Ishikawa (cell line): ENCODE results near the gene EGR1.

Source experiments
- EGR1 ChIP-seq: IDR thresholded peaks from 2 replicates; pipeline ENCODE4 v1.6.1; 2012
- TAF1 ChIP-seq: IDR thresholded peaks from 2 replicates; pipeline ENCODE4 v1.6.1; 2012; ENCODE audit warnings: low read depth, mild to moderate bottlenecking
- TEAD4 ChIP-seq: IDR thresholded peaks from 2 replicates; pipeline ENCODE4 v1.6.1; 2012
- YY1 ChIP-seq: IDR thresholded peaks from 2 replicates; pipeline ENCODE4 v1.6.1; 2012; ENCODE audit warnings: low read depth
- TF ChIP-seq, protein P1 (sequence below): IDR thresholded peaks from 2 replicates; pipeline ENCODE4 v1.6.1; 2012; ENCODE audit warnings: low read depth, mild to moderate bottlenecking

DNA sequence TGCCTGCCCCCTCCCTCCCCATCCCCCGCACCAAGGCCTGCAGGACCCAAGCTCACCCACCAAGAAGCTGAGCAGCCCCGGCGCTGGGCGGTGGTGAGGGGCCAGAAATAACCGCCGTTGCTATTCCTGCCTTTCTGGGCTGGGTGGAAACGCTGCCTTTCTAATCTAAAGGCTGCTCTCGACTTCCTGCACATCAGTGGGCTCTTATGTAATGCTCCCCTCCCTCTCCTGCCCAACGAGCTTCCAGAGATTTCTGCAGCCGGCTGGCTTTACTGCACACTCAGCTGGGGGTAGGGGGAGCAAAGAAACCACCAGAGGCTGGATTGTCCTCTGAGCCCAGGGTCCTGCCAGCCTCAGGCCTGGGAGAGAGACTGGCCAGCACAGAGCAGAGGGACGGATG, 6.9 kb upstream of the EGR1 start:
- TF ChIP-seq, protein P1, sequence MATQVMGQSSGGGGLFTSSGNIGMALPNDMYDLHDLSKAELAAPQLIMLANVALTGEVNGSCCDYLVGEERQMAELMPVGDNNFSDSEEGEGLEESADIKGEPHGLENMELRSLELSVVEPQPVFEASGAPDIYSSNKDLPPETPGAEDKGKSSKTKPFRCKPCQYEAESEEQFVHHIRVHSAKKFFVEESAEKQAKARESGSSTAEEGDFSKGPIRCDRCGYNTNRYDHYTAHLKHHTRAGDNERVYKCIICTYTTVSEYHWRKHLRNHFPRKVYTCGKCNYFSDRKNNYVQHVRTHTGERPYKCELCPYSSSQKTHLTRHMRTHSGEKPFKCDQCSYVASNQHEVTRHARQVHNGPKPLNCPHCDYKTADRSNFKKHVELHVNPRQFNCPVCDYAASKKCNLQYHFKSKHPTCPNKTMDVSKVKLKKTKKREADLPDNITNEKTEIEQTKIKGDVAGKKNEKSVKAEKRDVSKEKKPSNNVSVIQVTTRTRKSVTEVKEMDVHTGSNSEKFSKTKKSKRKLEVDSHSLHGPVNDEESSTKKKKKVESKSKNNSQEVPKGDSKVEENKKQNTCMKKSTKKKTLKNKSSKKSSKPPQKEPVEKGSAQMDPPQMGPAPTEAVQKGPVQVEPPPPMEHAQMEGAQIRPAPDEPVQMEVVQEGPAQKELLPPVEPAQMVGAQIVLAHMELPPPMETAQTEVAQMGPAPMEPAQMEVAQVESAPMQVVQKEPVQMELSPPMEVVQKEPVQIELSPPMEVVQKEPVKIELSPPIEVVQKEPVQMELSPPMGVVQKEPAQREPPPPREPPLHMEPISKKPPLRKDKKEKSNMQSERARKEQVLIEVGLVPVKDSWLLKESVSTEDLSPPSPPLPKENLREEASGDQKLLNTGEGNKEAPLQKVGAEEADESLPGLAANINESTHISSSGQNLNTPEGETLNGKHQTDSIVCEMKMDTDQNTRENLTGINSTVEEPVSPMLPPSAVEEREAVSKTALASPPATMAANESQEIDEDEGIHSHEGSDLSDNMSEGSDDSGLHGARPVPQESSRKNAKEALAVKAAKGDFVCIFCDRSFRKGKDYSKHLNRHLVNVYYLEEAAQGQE, result no peak
- TF ChIP-seq EGR1 (no peak), TAF1 (no peak), TEAD4 (no peak), YY1 (no peak)
